Thoracic aorta (tissue), 2 donors: ENCODE results near the gene POTEH. TPM values are rescaled to one million over a fixed set of nuclear protein-coding genes. Genes with fewer than 3 reads are reported as not detected.
"Not testable (repeated sequence)": the region's sequence is repeated elsewhere in the genome, so short reads cannot be mapped to it uniquely, and the experiment has no call there.

Experiments
- ATAC-seq: fragments of 150-250 bp; one replicate; pipeline ENCODE4 v1.8.0; 2017; ENCODE audit warnings: low read depth; ENCODE audit not compliant: insufficient number of reproducible peaks, low FRiP score
- DNase-seq: peaks from one replicate; pipeline ENCODE4 v3.0.0-alpha.2; 2020; ENCODE audit warnings: low spot score
- H3K27ac ChIP-seq, 2 donors: fragments of 200-600 bp; sonication (generic); 1 replicate in 1 of 2; 2 replicates in 1 of 2; pipeline ENCODE4 v1.5.1; 2016; ENCODE audit warnings: mild to moderate bottlenecking in 2 of 2, moderate library complexity in 2 of 2
- H3K27me3 ChIP-seq: fragments of 200-600 bp; sonication (generic); replicated peaks from 2 replicates; pipeline ENCODE4 v1.6.0; 2016; ENCODE audit warnings: mild to moderate bottlenecking; ENCODE audit not compliant: insufficient read depth
- H3K36me3 ChIP-seq: fragments of 200-600 bp; sonication (generic); one replicate; pipeline ENCODE4 v1.5.1; 2016
- H3K4me1 ChIP-seq, 2 donors: fragments of 200-600 bp; sonication (generic); 1 replicate in 1 of 2; 2 replicates in 1 of 2; pipeline versions ENCODE4 v1.5.1 to v1.6.0; 2016; ENCODE audit warnings: low read depth in 2 of 2, mild to moderate bottlenecking in 1 of 2; ENCODE audit not compliant: control insufficient read depth in 1 of 2
- H3K4me3 ChIP-seq: fragments of 200-600 bp; sonication (generic); 2 replicates; pipeline ENCODE4 v1.5.1; 2016; ENCODE audit warnings: mild to moderate bottlenecking
- H3K9me3 ChIP-seq: fragments of 200-600 bp; sonication (generic); 2 replicates; pipeline ENCODE4 v1.5.1; 2016
- total RNA-seq, 2 donors: library from RNA; depleted of rRNA; stranded (reverse); fragments of >200 nt; gene quantifications; one replicate each; pipeline versions ENCODE4 v1.1.0 to v1.2.3, GENCODE V29; 2016

The POTEH gene
- total RNA-seq, 2 donors from 2014 or later = not detected

DNA sequence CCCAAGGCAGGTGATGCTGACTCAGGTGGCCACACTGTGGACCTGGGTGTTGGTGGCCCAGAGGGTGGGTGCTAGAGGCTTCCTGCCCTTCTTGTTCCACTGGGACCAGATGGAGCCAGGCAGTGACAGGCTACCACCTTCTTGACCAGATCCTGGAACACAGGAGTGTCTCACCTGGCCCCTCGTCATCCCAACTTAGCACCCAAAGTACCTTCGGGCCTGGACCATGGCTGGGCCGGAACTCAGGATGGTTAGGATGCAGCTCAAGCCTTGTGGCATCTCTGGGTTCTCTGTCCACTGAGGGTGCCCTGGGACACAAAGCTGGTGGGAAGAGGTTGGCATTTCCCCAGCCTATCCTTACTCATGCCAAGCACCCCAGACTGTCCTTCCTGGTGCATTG lies 2.7 kb upstream of the POTEH start:
- H3K4me1 ChIP-seq, DNase-seq, ATAC-seq, H3K9me3 ChIP-seq, H3K4me3 ChIP-seq, H3K27me3 ChIP-seq, H3K27ac ChIP-seq, H3K36me3 ChIP-seq: not testable (repeated sequence)

DNA sequence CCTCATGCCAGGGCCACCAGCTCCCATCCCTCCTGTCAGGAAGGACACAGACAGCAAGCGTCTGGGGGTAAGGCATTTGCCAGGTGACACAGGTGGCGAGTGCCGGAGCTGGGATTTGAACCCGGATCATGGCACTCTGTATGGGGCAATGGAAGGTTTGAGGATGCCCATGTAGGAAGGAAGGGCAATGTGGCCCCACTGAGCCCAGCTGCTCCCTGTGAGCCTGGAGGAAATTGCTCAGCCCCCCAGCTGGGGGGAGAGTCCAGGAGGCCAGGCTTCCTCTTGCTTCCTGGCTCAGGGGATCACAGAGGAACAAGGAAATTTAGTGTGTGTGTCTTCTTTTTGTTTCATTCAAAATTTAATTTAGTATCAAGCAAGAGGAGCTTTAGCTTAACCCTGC lies 2.1 kb upstream of the POTEH start:
- not testable (repeated sequence) for H3K4me3 ChIP-seq, ATAC-seq, H3K4me1 ChIP-seq, H3K36me3 ChIP-seq, H3K27ac ChIP-seq, H3K9me3 ChIP-seq, H3K27me3 ChIP-seq, DNase-seq

DNA sequence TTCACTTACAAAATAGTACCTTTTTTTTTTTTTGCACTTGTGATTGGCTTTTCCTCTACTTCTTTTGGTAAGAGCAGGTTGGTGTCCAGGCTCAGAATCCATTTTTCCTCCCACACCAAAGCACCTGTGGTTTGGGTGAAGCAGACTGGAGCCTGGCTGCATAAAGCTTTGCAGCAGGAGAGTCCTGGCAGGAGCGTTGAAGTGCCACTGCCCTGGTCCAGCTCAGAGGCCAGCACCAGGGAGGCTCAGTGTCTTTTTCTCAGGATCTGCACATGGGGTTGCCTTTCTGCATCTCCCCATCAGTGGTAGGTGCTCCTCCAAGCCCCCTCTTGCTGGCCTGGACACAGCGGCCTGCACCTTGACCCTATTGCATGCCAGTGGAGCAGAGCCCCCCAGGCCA lies 1.7 kb upstream of the POTEH start:
- ATAC-seq, H3K4me3 ChIP-seq, DNase-seq, H3K4me1 ChIP-seq, H3K27me3 ChIP-seq, H3K9me3 ChIP-seq, H3K27ac ChIP-seq, H3K36me3 ChIP-seq: not testable (repeated sequence)

DNA sequence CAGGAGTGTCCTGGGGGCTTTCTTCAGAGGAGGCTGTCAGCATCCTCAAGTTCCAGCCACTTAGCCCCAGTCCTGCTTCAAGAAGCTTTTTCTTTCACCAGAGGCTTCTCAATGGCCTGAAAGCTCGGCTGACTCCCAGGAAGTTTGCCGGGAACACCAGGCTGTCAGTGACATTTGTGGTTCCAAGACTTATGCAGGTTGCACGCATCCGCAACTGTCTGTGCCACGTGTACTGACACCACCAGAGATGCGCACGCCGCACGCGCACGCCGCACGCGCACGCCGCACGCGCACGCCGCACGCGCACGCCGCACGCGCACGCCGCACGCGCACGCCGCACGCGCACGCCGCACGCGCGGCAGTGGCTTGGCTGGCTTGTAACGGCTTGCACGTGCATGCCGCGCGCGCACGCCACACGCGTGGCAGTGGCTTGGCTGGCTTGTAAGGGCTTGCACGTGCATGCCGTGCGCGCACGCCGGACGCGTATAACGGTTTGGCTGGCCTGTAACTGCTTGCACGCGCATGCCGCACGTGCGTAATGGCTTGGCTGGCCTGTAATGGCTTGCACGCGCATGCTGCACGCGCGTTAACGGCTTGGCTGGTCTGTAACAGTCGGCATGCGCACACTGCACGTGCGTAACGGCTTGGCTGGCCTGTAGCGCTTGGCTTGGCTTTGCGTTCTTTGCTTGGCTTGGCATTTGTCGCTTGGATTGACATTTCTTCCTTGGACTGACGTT lies 646 bp upstream of the POTEH start:
- not testable (repeated sequence) for H3K4me3 ChIP-seq, ATAC-seq, H3K4me1 ChIP-seq, H3K9me3 ChIP-seq, H3K36me3 ChIP-seq, H3K27ac ChIP-seq, DNase-seq, H3K27me3 ChIP-seq

DNA sequence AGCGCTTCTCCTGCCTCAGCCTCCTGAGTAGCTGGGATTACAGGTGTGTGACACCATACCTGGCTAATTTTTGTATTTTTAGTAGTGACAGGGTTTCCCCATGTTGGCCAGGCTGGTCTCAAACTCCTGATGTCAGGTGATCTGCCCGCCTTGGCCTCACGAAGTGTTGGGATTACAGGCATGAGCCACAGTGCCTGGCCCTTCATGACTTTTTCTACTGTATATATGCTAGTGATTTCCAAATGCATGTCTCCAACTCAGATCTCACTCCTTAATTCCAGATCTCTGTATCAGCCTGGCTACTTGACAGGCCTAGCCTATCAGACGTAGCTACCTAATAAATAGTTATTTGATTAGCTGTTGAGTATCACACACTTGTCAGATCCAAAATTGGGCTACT lies 23.8 kb downstream of the POTEH start:
- not testable (repeated sequence) for ATAC-seq, H3K4me1 ChIP-seq, H3K27ac ChIP-seq, H3K4me3 ChIP-seq, DNase-seq, H3K27me3 ChIP-seq, H3K36me3 ChIP-seq, H3K9me3 ChIP-seq

DNA sequence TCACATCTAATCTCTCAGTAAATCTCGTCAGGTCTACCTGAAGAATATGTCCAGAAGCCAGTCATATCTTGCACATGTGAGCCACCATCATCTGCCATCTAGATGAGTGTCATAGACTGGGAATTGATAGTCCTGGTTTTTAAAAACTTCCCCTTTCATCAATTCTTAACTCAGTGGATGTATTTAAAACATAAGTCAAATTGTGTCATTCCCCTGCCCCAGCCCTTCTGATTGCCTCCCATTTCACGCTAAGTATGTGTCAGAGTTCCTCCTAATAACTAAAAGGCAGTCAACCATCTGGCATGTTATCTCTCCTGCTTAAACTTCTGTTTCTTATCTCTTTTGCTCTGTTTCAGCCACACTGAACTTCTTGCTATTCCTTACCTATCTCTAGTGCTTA lies 24.3 kb downstream of the POTEH start:
- H3K36me3 ChIP-seq, H3K27me3 ChIP-seq, DNase-seq, H3K9me3 ChIP-seq, H3K4me3 ChIP-seq, H3K4me1 ChIP-seq, H3K27ac ChIP-seq, ATAC-seq: not testable (repeated sequence)

DNA sequence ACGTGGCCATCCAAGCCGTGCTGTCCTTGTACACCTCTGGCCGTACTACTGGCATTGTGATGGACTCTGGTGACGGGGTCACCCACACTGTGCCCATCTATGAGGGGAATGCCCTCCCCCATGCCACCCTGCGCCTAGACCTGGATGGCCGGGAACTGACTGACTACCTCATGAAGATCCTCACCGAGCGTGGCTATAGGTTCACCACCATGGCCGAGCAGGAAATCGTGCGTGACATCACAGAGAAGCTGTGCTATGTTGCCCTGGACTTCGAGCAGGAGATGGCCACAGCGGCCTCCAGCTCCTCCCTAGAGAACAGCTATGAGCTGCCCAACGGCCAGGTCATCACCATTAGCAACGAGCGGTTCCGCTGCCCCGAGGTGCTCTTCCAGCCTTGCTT lies 32.1 kb downstream of the POTEH start:
- H3K4me1 ChIP-seq, H3K27ac ChIP-seq, H3K4me3 ChIP-seq, ATAC-seq, H3K9me3 ChIP-seq, DNase-seq, H3K27me3 ChIP-seq, H3K36me3 ChIP-seq: not testable (repeated sequence)

DNA sequence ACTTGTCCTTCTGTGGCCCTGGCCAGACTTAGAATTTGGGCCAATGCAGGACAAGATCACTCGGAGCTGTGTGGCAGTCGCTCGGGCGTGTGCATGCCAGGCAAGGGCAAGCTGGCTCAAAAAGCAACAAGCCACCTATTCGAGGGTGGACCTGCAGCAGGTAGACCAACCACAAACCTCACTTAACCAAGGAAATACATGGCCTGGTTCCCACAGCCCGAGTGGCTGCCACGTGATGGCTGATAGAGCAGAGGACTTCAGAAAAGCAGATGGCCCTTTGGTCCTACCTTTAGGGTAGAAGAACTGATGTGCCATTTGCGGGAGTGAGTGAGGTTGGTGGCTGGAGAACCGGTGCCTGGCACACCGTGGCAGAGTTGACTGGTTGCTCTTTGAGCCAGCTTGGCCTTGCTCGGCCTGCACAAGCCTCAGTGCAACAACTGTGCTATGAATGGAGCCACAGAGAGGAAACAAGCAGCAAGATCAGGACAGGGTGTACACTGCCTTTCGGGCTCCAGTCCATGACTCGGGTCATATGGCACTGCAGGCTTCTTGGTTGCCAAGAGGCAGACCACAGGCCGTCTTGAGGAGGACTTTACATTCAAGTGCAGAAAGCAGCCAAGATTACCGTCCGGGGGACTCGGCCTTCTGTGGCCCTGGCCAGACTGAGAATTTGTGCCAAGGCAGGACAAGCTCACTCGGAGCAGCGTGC lies 39.5 kb downstream of the POTEH start:
- DNase-seq, H3K27me3 ChIP-seq, H3K27ac ChIP-seq, ATAC-seq, H3K4me3 ChIP-seq, H3K9me3 ChIP-seq, H3K4me1 ChIP-seq, H3K36me3 ChIP-seq: not testable (repeated sequence)

DNA sequence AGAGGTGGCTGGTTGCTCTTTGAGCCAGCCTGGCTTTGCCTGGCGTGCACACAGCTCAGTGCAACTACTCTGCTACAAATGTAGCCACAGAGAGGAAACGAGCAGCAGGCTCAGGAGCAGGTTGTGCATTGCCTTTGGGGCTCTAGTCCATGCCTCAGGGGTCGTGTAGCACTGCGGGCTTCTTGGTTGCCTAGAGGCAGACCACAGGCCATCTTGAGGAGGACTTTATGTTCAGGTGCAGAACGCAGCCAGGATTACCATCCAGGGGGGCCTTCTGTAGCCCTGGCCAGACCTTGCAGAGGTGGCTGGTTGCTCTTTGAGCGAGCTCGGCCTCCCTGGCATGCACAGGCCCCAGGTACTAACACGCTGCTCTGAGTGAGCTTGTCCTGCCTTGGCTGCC lies 41.2 kb downstream of the POTEH start:
- H3K36me3 ChIP-seq, H3K27me3 ChIP-seq, H3K9me3 ChIP-seq, H3K4me3 ChIP-seq, H3K27ac ChIP-seq, DNase-seq, ATAC-seq, H3K4me1 ChIP-seq: not testable (repeated sequence)

DNA sequence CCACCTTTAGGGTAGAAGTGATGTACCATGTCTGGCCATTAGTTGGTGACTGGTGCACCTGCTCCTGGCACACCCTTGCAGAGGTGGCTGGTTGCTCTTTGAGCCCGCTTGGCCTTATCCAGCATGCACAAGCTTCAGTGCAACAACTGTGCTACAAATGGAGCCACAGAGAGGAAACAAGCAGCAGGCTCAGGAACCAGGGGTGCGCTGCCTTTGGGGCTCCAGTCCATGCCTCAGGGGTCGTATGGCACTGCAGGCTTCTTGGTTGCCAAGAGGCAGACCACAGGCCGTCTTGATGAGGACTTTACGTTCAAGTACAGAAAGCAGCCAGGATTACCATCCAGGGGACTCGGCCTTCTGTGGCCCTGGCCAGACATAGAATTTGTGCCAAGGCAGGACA lies 44.6 kb downstream of the POTEH start:
- H3K9me3 ChIP-seq, H3K4me1 ChIP-seq, H3K36me3 ChIP-seq, H3K4me3 ChIP-seq, DNase-seq, ATAC-seq, H3K27ac ChIP-seq, H3K27me3 ChIP-seq: not testable (repeated sequence)

DNA sequence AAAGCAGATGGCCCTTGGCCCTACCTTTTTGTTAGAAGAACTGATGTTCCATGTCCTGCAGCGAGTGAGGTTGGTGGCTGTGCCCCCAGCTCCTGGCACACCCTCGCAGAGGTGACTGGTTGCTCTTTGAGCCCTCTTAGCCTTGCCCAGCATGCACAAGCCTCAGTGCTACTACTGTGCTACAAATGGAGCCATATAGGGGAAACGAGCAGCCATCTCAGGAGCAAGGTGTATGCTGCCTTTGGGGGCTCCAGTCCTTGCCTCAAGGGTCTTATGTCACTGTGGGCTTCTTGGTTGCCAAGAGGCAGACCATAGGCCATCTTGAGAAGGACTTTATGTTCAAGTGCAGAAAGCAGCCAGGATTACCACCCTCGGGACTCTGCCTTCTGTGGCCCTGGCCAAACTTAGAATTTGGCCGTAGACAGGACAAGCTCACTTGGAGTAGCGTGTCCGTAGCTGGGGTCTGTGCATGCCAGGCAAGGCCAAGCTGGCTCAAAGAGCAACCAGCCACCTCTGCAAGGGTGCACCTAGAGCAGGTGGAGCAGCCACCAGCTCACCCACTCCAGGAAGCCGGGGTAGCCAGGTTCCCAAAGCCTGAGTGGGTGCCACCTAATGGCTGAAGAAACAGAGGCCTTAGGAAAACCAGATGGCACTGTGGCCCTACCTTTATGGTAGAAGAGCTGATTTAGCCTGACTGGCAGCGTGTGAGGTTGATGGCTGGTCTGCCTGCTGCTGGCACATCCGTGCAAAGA lies 48.5 kb downstream of the POTEH start:
- not testable (repeated sequence) for H3K4me1 ChIP-seq, H3K27me3 ChIP-seq, ATAC-seq, DNase-seq, H3K27ac ChIP-seq, H3K36me3 ChIP-seq, H3K9me3 ChIP-seq, H3K4me3 ChIP-seq

DNA sequence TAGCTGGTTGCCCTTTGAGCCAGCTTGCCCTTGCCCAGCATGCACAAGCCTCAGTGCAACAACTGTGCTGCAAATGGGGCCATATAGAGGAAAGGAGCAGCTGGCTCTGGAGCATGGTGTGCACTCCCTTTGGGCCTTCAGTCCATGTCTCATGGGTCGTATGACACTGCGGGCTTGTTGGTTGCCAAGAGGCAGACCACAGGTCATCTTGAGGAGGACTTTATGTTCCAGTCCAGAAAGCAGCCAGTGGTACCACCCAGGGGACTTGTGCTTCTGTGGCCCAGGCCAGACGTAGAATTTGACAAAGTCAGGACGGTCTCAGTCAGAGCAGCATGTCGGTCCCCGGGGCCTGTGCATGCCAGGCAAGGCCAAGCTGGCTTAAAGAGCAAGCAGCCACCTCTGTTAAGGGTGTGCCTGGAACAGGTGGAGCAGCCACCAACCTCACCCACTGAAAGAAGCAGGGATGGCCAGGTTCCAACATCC lies 49.1 kb downstream of the POTEH start:
- ATAC-seq, H3K4me1 ChIP-seq, H3K36me3 ChIP-seq, H3K9me3 ChIP-seq, H3K4me3 ChIP-seq, H3K27ac ChIP-seq, H3K27me3 ChIP-seq, DNase-seq: not testable (repeated sequence)
